Chondrocyte (in vitro differentiated cells): ENCODE results near the gene FBXO34. TPM values are rescaled to one million over a fixed set of nuclear protein-coding genes. Genes with fewer than 3 reads are reported as not detected.
"Not testable (repeated sequence)": the region's sequence is repeated elsewhere in the genome, so short reads cannot be mapped to it uniquely, and the experiment has no call there.

Source experiments
- DNase-seq: peaks from one replicate; pipeline ENCODE4 v3.0.0; 2021; ENCODE audit warnings: mixed read lengths, low spot score
- H3K27ac Mint-ChIP-seq: one replicate; pipeline ENCODE4 v1.8.0; 2021; ENCODE audit warnings: mild to moderate bottlenecking, moderate library complexity, mixed read lengths; ENCODE audit not compliant: unreplicated experiment
- H3K27me3 Mint-ChIP-seq: 2 replicates; pipeline ENCODE4 v1.8.0; 2021; ENCODE audit warnings: low read depth, mixed read lengths
- H3K36me3 Mint-ChIP-seq: 2 replicates; pipeline ENCODE4 v1.8.0; 2021; ENCODE audit warnings: low read depth, mixed read lengths
- H3K4me1 Mint-ChIP-seq: 2 replicates; pipeline ENCODE4 v1.8.0; 2021; ENCODE audit warnings: low read depth, mild to moderate bottlenecking, mixed read lengths
- H3K4me3 Mint-ChIP-seq: one replicate; pipeline ENCODE4 v1.8.0; 2021; ENCODE audit warnings: mild to moderate bottlenecking, moderate library complexity, mixed read lengths; ENCODE audit not compliant: unreplicated experiment
- H3K9me3 Mint-ChIP-seq: 2 replicates; pipeline ENCODE4 v1.8.0; 2021; ENCODE audit warnings: low read depth, mixed read lengths
- CTCF ChIP-seq: fragments of 200-600 bp; sonication (generic); IDR thresholded peaks from 2 replicates; pipeline ENCODE4 v1.5.0; 2021; ENCODE audit warnings: antibody characterized with exemption, mild to moderate bottlenecking, moderate library complexity
- total RNA-seq: library from RNA; stranded (reverse); gene quantifications from 3 replicates; pipeline ENCODE4 v1.2.1, GENCODE V29; 2021

The FBXO34 gene
- total RNA-seq, 1 donor from 2014 or later: 18.9 TPM

- Mint-ChIP-seq H3K4me3 (no peak overlapping the region), H3K27me3 (no peaks in the 10 kb centered on the region), H3K27ac (no peak overlapping the region), H3K9me3 (no peaks in the 10 kb centered on the region), H3K4me1 (peaks cover 29% of the 10 kb centered on the region), H3K36me3 (peaks cover 6% of the 10 kb centered on the region)
- TF ChIP-seq CTCF: no peak
- DNase-seq: no peak
These were observed 37.9 kb downstream of the FBXO34 start for GRCh38 chr14:55309154-55309553.

DNA sequence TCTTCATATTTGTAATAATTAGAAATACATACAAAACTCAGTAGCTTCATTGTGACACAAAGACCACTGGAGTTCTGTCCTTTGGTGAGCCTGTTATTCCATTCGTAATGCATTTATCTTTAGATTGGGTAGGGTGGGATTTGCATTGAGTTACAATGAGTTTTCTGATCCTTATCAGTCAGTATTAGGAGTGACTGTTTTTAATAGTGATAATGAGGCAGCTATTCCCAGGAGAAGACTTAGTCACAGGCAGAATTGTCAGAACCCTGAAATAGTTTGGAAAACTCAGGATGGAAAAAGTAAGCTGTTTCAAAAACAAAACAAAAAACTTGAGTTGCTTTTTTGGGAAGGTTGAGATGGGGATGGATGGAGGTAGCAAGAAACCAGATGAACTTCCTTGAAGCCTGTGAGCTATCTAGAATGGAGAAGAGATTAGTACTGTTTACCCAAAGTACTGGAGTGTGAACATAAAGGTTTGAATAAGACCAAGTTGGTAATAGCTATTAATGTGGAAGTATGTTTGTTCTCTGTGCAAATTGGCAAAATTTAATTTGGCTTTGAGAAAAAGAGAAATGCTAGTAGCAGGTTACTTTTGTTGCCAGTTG is 38.6 kb downstream of the FBXO34 start:
- Mint-ChIP-seq H3K27ac (no peak overlapping the region), H3K36me3 (peaks cover 6% of the 10 kb centered on the region), H3K4me1 (peaks cover 29% of the 10 kb centered on the region), H3K4me3 (no peak overlapping the region), H3K27me3 (no peaks in the 10 kb centered on the region), H3K9me3 (no peaks in the 10 kb centered on the region)
- DNase-seq: no peak
- TF ChIP-seq CTCF: no peak

DNA sequence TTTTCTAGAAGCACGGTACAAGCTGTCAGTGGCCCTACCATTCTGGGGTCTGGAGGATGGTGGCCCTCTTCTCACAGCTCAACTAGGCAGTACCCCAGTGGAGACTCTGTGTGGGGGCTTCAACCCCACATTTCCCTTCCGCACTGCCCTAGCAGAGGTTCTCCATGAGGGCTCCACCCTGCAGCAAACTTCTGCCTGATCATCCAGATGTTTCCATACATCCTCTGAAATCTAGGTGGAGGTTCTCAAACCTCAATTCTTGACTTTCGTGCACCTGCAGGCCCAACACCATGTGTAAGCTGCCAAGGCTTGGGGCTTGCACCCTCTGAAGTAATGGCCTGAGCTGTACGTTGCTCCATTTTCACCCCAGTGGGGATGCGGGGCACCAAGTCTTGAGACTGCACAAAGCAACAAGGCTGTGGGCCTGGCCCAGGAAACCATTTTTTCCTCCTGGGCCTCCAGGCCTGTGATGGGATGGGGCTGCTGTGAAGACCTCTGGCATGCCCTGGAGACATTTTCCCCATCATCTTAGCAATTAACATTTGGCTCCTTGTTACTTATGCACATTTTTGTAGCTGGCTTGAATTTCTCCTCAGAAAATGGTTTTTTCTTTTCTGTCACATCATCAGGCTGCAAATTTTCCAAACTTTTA is 41.3 kb downstream of the FBXO34 start:
- H3K9me3 Mint-ChIP-seq, DNase-seq, H3K36me3 Mint-ChIP-seq, H3K27ac Mint-ChIP-seq, H3K4me3 Mint-ChIP-seq, H3K27me3 Mint-ChIP-seq: not testable (repeated sequence)
- peaks cover 22% of the 10 kb centered on the region for H3K4me1 Mint-ChIP-seq

GRCh38 chr14:55313480-55313879 is 42.3 kb downstream of the FBXO34 start:
- Mint-ChIP-seq H3K27ac (no peak overlapping the region), H3K4me3 (no peak overlapping the region), H3K4me1 (peaks cover 19% of the 10 kb centered on the region), H3K36me3 (peaks cover 8% of the 10 kb centered on the region), H3K27me3 (no peaks in the 10 kb centered on the region), H3K9me3 (no peaks in the 10 kb centered on the region)
- DNase-seq: no peak
- TF ChIP-seq CTCF: no peak

- H3K4me1 Mint-ChIP-seq: peaks cover 14% of the 10 kb centered on the region
- TF ChIP-seq CTCF: no peak
- no peak overlapping the region for H3K4me3 Mint-ChIP-seq
- no peaks in the 10 kb centered on the region for H3K27me3 Mint-ChIP-seq
- H3K36me3 Mint-ChIP-seq: peaks cover 8% of the 10 kb centered on the region
- no peak for DNase-seq
- no peaks in the 10 kb centered on the region for H3K9me3 Mint-ChIP-seq
- H3K27ac Mint-ChIP-seq: no peak overlapping the region
These were observed 43.2 kb downstream of the FBXO34 start for GRCh38 chr14:55314449-55314848.

DNA sequence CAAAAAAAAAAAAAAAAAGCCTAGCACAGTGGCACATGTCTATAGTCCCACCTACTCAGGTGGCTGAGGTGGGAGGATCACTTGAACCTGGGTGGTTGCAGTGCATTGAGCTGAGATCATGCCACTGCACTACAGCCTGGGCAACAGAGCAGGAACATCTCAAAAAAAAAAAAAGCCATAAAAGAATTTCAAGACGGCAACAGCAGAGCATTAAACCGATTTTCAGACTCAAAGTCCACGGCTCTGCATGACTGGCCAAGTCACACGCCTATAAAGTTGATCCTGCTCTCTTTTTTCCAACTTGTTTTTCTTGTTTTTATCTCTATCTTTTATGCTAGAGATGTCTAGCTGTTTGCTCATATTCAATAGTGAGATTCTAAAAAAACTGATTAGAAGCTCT is 45.3 kb downstream of the FBXO34 start:
- H3K9me3 Mint-ChIP-seq: no peaks in the 10 kb centered on the region
- H3K4me1 Mint-ChIP-seq: peaks cover 8% of the 10 kb centered on the region
- H3K27ac Mint-ChIP-seq: no peak overlapping the region
- no peak for DNase-seq
- H3K4me3 Mint-ChIP-seq: no peak overlapping the region
- H3K36me3 Mint-ChIP-seq: peaks cover 8% of the 10 kb centered on the region
- TF ChIP-seq CTCF: no peak
- H3K27me3 Mint-ChIP-seq: no peaks in the 10 kb centered on the region
